ENCODE results near the gene IFI27L1. TPM values are rescaled to one million over a fixed set of nuclear protein-coding genes. Genes with fewer than 3 reads are reported as not detected.

Gene IFI27L1
- total RNA-seq, 6 donors from 2014 or later, result 8.0 to 19.8 (median 15.2) TPM

GRCh38 chr14:94115058-94115591 is 34.0 kb downstream of the IFI27L1 start:
- peaks cover 0 to 6% (median 4%) of the 10 kb centered on the region in 4 donors for H3K9me3 ChIP-seq
- TF ChIP-seq CTCF (IDR thresholded peaks at IDR 0.05), result no peak
- peak in 1 of 4 donors; percentile 17 for TF ChIP-seq EP300 (IDR thresholded peaks at IDR 0.05)
- peak in 1 of 4 donors; percentile 22 for TF ChIP-seq POLR2A (IDR thresholded peaks at IDR 0.05)
- peak in 1 of 2 donors; percentile 71 for TF ChIP-seq POLR2AphosphoS5 (IDR thresholded peaks at IDR 0.05)
- H3K27ac ChIP-seq, result peak overlapping the region; percentile 85 to 93 (median 88)
- H3K4me3 ChIP-seq, result peak overlapping the region in 2 of 4 donors; percentile 28 to 58
- peaks cover 0 to 11% (median 4%) of the 10 kb centered on the region in 4 donors for H3K36me3 ChIP-seq
- peaks cover 16 to 26% (median 18%) of the 10 kb centered on the region in 4 donors for H3K4me1 ChIP-seq
- 0 to 25% methylated on average over 2 to 4 of the region's 4 CpGs for WGBS, 2 donors
- ATAC-seq (ENCODE audit: low FRiP score in 2 of 2) (peak in 1 of 2 donors; percentile 36), DNase-seq (peak; percentile 25 to 52)
- H3K27me3 ChIP-seq, result no peaks in the 10 kb centered on the region

- no peak for TF ChIP-seq POLR2AphosphoS5 (IDR thresholded peaks at IDR 0.05)
- no peak for TF ChIP-seq CTCF (IDR thresholded peaks at IDR 0.05)
- no peak for TF ChIP-seq EP300 (IDR thresholded peaks at IDR 0.05)
- no peak for TF ChIP-seq POLR2A (IDR thresholded peaks at IDR 0.05)
- peak overlapping the region; percentile 85 to 93 (median 88) for H3K27ac ChIP-seq
- no peaks in the 10 kb centered on the region for H3K27me3 ChIP-seq
- WGBS, 2 donors, result 91 to 95% methylated on average over 5 to 15 of the region's 15 CpGs
- DNase-seq, result peak in 1 of 2 donors; percentile 56
- peaks cover 15 to 26% (median 17%) of the 10 kb centered on the region in 4 donors for H3K4me1 ChIP-seq
- H3K36me3 ChIP-seq, result peaks cover 0 to 11% (median 4%) of the 10 kb centered on the region in 4 donors
- peak overlapping the region in 1 of 4 donors; percentile 58 for H3K4me3 ChIP-seq
- peaks cover 0 to 6% (median 4%) of the 10 kb centered on the region in 4 donors for H3K9me3 ChIP-seq
- ATAC-seq (ENCODE audit: low FRiP score in 2 of 2), result no peak
These were observed 34.5 kb downstream of the IFI27L1 start for GRCh38 chr14:94115631-94116030.

GRCh38 chr14:94116701-94117100 is 35.6 kb downstream of the IFI27L1 start:
- WGBS, 2 donors, result 90 to 91% methylated on average over 6 to 10 of the region's 10 CpGs
- Histone ChIP-seq H3K4me1 (peaks cover 13 to 26% (median 20%) of the 10 kb centered on the region in 4 donors), H3K4me3 (no peak overlapping the region), H3K36me3 (peaks cover 0 to 11% (median 4%) of the 10 kb centered on the region in 4 donors), H3K27ac (peak overlapping the region in 2 of 4 donors; percentile 57 to 90), H3K9me3 (peaks cover 0 to 6% (median 4%) of the 10 kb centered on the region in 4 donors), H3K27me3 (no peaks in the 10 kb centered on the region)
- DNase-seq, result peak in 1 of 2 donors; percentile 25
- TF ChIP-seq POLR2AphosphoS5 (IDR thresholded peaks at IDR 0.05), result no peak
- TF ChIP-seq POLR2A (IDR thresholded peaks at IDR 0.05), result no peak
- no peak for ATAC-seq (ENCODE audit: low FRiP score in 2 of 2)

GRCh38 chr14:94117856-94118255 is 36.7 kb downstream of the IFI27L1 start:
- Histone ChIP-seq H3K27me3 (no peaks in the 10 kb centered on the region), H3K27ac (no peak overlapping the region), H3K4me1 (peaks cover 13 to 26% (median 20%) of the 10 kb centered on the region in 4 donors), H3K36me3 (peaks cover 0 to 11% (median 4%) of the 10 kb centered on the region in 4 donors), H3K4me3 (no peak overlapping the region), H3K9me3 (peaks cover 0 to 6% (median 4%) of the 10 kb centered on the region in 4 donors)
- no peak for TF ChIP-seq CTCF (IDR thresholded peaks at IDR 0.05)
- no peak for TF ChIP-seq EP300 (IDR thresholded peaks at IDR 0.05)
- no peak for TF ChIP-seq POLR2A (IDR thresholded peaks at IDR 0.05)
- no peak for TF ChIP-seq POLR2AphosphoS5 (IDR thresholded peaks at IDR 0.05)
- ATAC-seq (ENCODE audit: low FRiP score in 2 of 2) (no peak), DNase-seq (peak in 1 of 2 donors; percentile 6)
- 84 to 85% methylated on average over 9 of the region's 9 CpGs for WGBS, 2 donors

GRCh38 chr14:94119071-94119470 is 38.0 kb downstream of the IFI27L1 start:
- Histone ChIP-seq H3K36me3 (peaks cover 0 to 11% (median 4%) of the 10 kb centered on the region in 4 donors), H3K27me3 (no peaks in the 10 kb centered on the region), H3K4me1 (peaks cover 13 to 20% (median 16%) of the 10 kb centered on the region in 4 donors), H3K4me3 (no peak overlapping the region), H3K9me3 (peaks cover 0 to 6% (median 4%) of the 10 kb centered on the region in 4 donors), H3K27ac (no peak overlapping the region)
- TF ChIP-seq POLR2AphosphoS5 (IDR thresholded peaks at IDR 0.05) (no peak), POLR2A (IDR thresholded peaks at IDR 0.05) (no peak), CTCF (IDR thresholded peaks at IDR 0.05) (no peak), EP300 (IDR thresholded peaks at IDR 0.05) (no peak)
- ATAC-seq (ENCODE audit: low FRiP score in 2 of 2), result no peak
- DNase-seq, result peak in 1 of 2 donors; percentile 11

Data from upper lobe of left lung (tissue), 6 donors.